VCaP (cell line): Measurements from ENCODE around the gene DUSP6.

Source experiments
- H3K27ac ChIP-seq: fragments of 450-650 bp; 2 replicates; pipeline ENCODE4 v1.5.1; 2017
- TF ChIP-seq, protein P1 (sequence below): fragments of 450-650 bp; conservative IDR thresholded peaks from 2 replicates; pipeline ENCODE4 v1.5.1; 2017; ENCODE audit warnings: mild to moderate bottlenecking, moderate library complexity

Gene DUSP6

DNA sequence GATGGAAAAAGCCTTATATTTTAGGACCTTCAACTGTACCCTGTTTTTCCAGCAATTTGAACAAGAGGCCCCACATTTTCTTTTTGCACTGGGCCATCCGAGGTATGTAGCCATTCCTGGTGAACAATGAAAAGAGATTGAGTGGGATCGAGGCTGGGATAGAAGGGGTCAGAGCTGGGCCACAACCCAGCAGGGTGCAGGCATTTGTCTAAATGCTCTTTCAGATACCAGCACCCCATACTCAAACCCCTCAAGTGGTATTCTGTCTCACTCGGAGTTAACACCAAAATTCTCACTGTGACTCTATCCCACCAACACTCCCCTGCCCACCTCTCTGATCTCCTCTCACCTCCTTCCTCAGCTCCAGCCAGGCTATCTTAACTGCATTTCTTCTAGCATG, 26.8 kb downstream of the DUSP6 start:
- TF ChIP-seq, protein P1, sequence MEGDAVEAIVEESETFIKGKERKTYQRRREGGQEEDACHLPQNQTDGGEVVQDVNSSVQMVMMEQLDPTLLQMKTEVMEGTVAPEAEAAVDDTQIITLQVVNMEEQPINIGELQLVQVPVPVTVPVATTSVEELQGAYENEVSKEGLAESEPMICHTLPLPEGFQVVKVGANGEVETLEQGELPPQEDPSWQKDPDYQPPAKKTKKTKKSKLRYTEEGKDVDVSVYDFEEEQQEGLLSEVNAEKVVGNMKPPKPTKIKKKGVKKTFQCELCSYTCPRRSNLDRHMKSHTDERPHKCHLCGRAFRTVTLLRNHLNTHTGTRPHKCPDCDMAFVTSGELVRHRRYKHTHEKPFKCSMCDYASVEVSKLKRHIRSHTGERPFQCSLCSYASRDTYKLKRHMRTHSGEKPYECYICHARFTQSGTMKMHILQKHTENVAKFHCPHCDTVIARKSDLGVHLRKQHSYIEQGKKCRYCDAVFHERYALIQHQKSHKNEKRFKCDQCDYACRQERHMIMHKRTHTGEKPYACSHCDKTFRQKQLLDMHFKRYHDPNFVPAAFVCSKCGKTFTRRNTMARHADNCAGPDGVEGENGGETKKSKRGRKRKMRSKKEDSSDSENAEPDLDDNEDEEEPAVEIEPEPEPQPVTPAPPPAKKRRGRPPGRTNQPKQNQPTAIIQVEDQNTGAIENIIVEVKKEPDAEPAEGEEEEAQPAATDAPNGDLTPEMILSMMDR, result no peak
- H3K27ac ChIP-seq, result peak overlapping the region; percentile 29

DNA sequence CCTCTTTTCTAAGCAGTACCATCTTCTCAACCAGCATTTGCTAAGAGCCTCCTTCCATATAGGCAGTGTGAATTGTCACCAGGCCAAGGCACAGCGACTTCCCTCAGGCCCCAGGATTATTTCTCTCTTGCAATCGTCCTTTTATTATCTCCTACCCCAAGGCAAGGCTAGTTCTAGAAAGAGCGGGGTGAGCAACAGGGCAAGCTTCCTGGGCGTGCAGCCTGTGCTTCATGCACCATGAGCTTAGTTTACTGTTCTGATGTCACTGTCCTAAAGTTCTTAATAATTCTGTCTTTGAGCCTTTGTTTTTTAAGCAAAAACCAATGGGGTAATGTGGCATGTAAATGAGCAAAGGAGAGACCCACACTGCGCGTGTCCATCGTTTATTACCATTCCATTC, 27.9 kb downstream of the DUSP6 start:
- no peak overlapping the region for H3K27ac ChIP-seq
- TF ChIP-seq, protein P1, result no peak

DNA sequence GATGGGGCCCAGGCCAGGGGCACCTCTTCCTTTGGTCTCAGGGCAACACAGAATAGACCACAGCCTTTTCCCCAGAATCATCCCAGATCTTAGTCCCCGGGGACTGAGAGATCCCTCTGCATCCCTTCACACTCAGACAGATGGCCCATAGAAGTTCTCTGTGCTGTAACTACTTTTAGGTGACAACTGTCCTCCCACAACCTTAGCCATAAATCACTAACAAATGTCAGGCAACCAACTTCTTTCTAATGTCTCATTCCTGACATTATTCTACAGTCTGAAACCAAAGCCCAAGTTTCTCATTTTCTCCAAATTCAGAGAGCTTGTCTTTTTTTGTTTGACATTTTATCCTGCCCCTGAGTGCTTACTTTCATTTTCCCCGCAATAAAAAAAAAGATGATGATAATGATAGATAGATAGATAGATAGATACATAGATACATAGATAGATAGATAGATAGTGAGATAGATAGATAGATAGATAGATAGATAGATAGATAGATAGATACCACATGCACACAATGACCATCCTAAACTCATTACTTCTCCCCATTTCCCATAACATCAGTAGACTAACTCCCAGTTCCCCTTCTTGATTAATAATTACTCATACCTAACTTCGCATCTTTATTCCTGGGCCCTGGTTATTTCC, 28.6 kb downstream of the DUSP6 start:
- TF ChIP-seq, protein P1, result no peak
- no peak overlapping the region for H3K27ac ChIP-seq

DNA sequence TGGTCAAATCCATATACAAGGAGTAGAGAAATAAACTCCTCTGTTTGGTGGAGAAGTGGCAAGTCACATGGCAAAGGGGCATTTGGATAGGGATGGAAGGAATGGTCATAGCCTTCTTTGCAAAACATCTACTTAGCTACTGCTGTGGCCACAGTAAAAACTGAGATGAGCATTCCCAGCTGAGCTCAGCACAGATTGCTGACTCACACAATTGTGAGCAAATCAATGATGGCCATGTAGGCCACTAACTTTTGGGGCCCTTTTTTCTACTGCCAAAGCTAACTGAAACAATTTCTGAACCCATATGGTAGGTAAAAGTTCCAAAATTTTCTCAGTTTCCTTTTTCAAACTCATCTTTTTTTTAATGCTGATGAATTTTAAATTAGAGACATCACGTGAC, 31.6 kb downstream of the DUSP6 start:
- H3K27ac ChIP-seq, result no peak overlapping the region
- TF ChIP-seq, protein P1, result no peak

DNA sequence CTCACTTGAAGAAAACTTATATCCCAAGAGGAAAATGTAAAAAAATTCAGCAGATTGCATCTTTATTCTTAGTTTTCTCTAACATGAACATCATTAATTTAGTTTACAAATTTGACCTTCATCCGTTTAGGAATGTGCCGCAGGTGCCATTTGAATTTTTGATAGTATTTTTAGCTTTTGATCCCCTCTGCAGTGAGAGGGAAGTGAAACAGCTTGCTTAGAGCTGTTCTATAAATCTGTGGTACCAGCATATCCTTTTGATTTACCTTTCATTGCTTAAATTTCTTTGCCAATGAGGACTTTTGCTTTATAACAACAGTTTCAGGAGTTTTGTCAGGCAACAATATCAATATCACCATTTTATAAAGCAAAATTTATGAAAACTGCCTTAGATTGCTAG, 32.7 kb downstream of the DUSP6 start:
- TF ChIP-seq, protein P1, result no peak
- H3K27ac ChIP-seq, result no peak overlapping the region

DNA sequence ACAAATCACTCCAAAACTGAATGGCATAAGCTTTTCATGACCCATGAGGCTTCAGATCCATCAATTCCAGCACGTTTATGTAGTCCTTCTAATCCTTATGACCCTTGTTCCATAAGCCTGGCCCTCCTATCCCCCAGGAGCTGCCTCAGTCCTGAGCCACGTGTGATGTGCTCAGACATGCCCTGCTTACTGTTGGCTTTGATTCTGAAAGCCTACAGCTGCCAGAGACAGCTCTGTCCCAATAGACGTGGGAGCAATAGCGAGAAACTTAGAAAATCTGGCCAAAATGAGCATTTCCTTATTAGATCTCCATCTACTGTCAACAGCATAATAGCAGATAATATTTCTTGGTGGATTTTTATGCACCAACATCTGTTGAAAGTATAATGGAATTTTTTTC, 33.2 kb downstream of the DUSP6 start:
- no peak overlapping the region for H3K27ac ChIP-seq
- TF ChIP-seq, protein P1, result no peak

DNA sequence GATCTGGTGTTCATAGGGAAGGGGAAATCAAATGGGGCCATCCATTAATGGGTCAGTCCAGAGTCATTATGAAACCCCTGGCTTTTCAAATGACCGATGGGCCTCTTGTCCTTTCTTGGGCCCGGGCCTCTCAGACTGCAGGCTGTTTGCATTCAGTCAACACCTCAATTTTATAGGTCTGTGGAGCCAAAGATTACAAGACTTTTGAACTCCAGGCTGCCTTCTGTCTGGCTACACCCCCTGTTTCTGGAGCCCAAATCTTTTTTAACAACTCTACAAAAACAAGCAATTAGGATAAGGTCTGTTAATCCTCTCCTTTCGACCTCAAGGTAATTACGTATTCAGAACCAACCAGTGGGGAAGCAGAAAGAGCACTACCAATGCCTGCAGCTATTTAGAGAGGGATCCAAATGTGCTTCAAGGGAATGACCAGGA, 35.6 kb downstream of the DUSP6 start:
- TF ChIP-seq, protein P1, result no peak
- no peak overlapping the region for H3K27ac ChIP-seq
